K562 (cell line): ENCODE measurements around the gene WHAMM. TPM values are rescaled to one million over a fixed set of nuclear protein-coding genes. Genes with fewer than 3 reads are reported as not detected.
A peak's percentile ranks its signal among the peaks of the same experiment; 100 is the strongest.

ENCODE experiments used
- ETV6 ChIP-seq, 3 experiments: fragments of 150-350 bp in 1 of 3; sonication (generic) in 1 of 3; formaldehyde crosslinking in 1 of 3; IDR thresholded peaks; 2 replicates each; pipeline versions ENCODE4 v1.6.1 to v1.8.0; 2014 to 2022; ENCODE audit warnings: borderline replicate concordance in 2 of 3, low read depth in 2 of 3, antibody characterized with exemption in 1 of 3, low read length in 1 of 3, mild to moderate bottlenecking in 1 of 3, missing genetic modification reagents in 1 of 3
- FUS ChIP-seq: fragments of 200-400 bp; formaldehyde crosslinking; optimal IDR thresholded peaks from 2 replicates; pipeline ENCODE3; 2017; ENCODE audit warnings: low read depth, low read length
- GABPA ChIP-seq: fragments of 200-800 bp; sonication (Bioruptor generic); conservative IDR thresholded peaks from 2 replicates; pipeline ENCODE4 v1.6.1; 2016; ENCODE audit warnings: low read depth, missing genetic modification characterization, missing compliant biosample characterization
- HDAC3 ChIP-seq: fragments of 450-650 bp; IDR thresholded peaks from 2 replicates; pipeline ENCODE4 v1.6.1; 2018; ENCODE audit warnings: borderline replicate concordance, mild to moderate bottlenecking, moderate library complexity; ENCODE audit not compliant: partially characterized antibody
- HDAC8 ChIP-seq: fragments of 450-650 bp; IDR thresholded peaks from 2 replicates; pipeline ENCODE4 v1.6.1; 2016; ENCODE audit warnings: mild to moderate bottlenecking, missing genetic modification characterization, moderate library complexity, missing compliant biosample characterization
- JUNB ChIP-seq: fragments of 450-650 bp; formaldehyde crosslinking; conservative IDR thresholded peaks from 2 replicates; pipeline ENCODE4 v1.4.0; 2020; ENCODE audit warnings: mild to moderate bottlenecking
- KAT8 ChIP-seq: fragments of 450-650 bp; IDR thresholded peaks from 2 replicates; pipeline ENCODE4 v1.6.1; 2016; ENCODE audit warnings: low read depth, mild to moderate bottlenecking
- MAFF ChIP-seq: IDR thresholded peaks from 2 replicates; pipeline ENCODE4 v1.6.1; 2012; ENCODE audit warnings: low read length, improper control_type of control experiment
- MCM5 ChIP-seq: fragments of 450-650 bp; IDR thresholded peaks from 2 replicates; pipeline ENCODE4 v1.6.1; 2016; ENCODE audit warnings: low read depth
- MEIS2 ChIP-seq: fragments of 450-650 bp; IDR thresholded peaks from 2 replicates; pipeline ENCODE4 v1.6.1; 2014; ENCODE audit warnings: mild to moderate bottlenecking; ENCODE audit not compliant: partially characterized antibody
- MTA2 ChIP-seq: fragments of 450-650 bp; IDR thresholded peaks from 2 replicates; pipeline ENCODE4 v1.6.1; 2016; ENCODE audit warnings: low read depth
- MYC ChIP-seq, 2 experiments: fragments of 250-450 bp in 1 of 2; sonication (Bioruptor Pico) in 1 of 2; IDR thresholded peaks; 2 replicates each; pipeline versions ENCODE4 v1.5.1 to v1.6.1; 2012 to 2021; ENCODE audit warnings: low read depth in 2 of 2, borderline replicate concordance in 1 of 2, improper control_type of control experiment in 1 of 2, low read length in 1 of 2, mild to moderate bottlenecking in 1 of 2, moderate library complexity in 1 of 2
- NFRKB ChIP-seq: fragments of 450-650 bp; IDR thresholded peaks from 2 replicates; pipeline ENCODE4 v1.6.1; 2016; ENCODE audit warnings: low read depth
- NONO ChIP-seq, 2 experiments: fragments of 200-400 bp in 1 of 2; fragments of 450-650 bp in 1 of 2; formaldehyde crosslinking in 1 of 2; IDR thresholded peaks; 2 replicates each; pipeline ENCODE4 v1.6.1; 2017; ENCODE audit warnings: low read depth in 2 of 2, mild to moderate bottlenecking in 2 of 2, moderate library complexity in 2 of 2, low read length in 1 of 2
- PTRF ChIP-seq: fragments of 450-650 bp; IDR thresholded peaks from 2 replicates; pipeline ENCODE4 v1.6.1; 2016; ENCODE audit warnings: mild to moderate bottlenecking, missing genetic modification characterization, missing compliant biosample characterization
- SIRT6 ChIP-seq: IDR thresholded peaks from one replicate; pipeline ENCODE4 v1.6.1; 2012; ENCODE audit warnings: low read depth, mild to moderate bottlenecking, control low read depth, inconsistent platforms, low read length, moderate library complexity
- SP1 ChIP-seq: sonication (generic); formaldehyde crosslinking; IDR thresholded peaks from 2 replicates; pipeline ENCODE4 v1.8.1; 2022; ENCODE audit warnings: mild to moderate bottlenecking, missing genetic modification reagents
- TGIF2 ChIP-seq: sonication (generic); formaldehyde crosslinking; IDR thresholded peaks from 2 replicates; pipeline ENCODE4 v1.8.1; 2022; ENCODE audit warnings: mild to moderate bottlenecking, missing genetic modification reagents, moderate library complexity
- ZNF174 ChIP-seq: fragments of 250-450 bp; sonication (Bioruptor Pico); IDR thresholded peaks from 2 replicates; pipeline ENCODE4 v1.4.0; 2020; ENCODE audit warnings: mild to moderate bottlenecking
- ZNF197 ChIP-seq: fragments of 200-800 bp; sonication (Bioruptor generic); IDR thresholded peaks from 2 replicates; pipeline ENCODE4 v1.6.1; 2016; ENCODE audit warnings: low read depth, missing genetic modification characterization, missing compliant biosample characterization
- ZNF316 ChIP-seq: fragments of 450-650 bp; IDR thresholded peaks from 2 replicates; pipeline ENCODE4 v1.6.1; 2016
- ZNF696 ChIP-seq: fragments of 250-450 bp; sonication (Bioruptor Pico); conservative IDR thresholded peaks from 2 replicates; pipeline ENCODE4 v1.4.0; 2020; ENCODE audit warnings: mild to moderate bottlenecking, moderate library complexity
- polyA plus RNA-seq, 8 experiments: library from polyadenylated mRNA; depleted of rRNA in 4 of 8; stranded (reverse) in 5 of 8; unstranded in 3 of 8; fragments of >200 nt; fragmentation: Nextera tagmentation in 2 of 8; fragmentation: Illumina TruSeq in 1 of 8; extraction: Ambion mirVana in 2 of 8; extraction: Trizol in 1 of 8; gene quantifications; 2 replicates each; pipeline versions ENCODE4 v1.2.1 to v1.2.3, GENCODE V29; 2011 to 2014; ENCODE audit warnings: inconsistent platforms in 1 of 8, missing spikeins in 1 of 8
- total RNA-seq, 7 experiments: library from RNA; depleted of rRNA in 6 of 7; stranded (reverse); fragments of >200 nt in 6 of 7; fragmentation: Illumina TruSeq in 2 of 7; extraction: Trizol in 2 of 7; gene quantifications; 2 replicates each; pipeline versions ENCODE4 v1.2.1 to v1.2.3, GENCODE V29; 2011 to 2021; ENCODE audit warnings: low replicate concordance in 1 of 7
- TF ChIP-seq, protein P1 (sequence below): fragments of 250-450 bp; sonication (Bioruptor Pico); IDR thresholded peaks from 2 replicates; pipeline ENCODE4 v1.4.0; 2020; ENCODE audit warnings: borderline replicate concordance
- TF ChIP-seq, protein P2 (sequence below): fragments of 450-650 bp; formaldehyde crosslinking; IDR thresholded peaks from 2 replicates; pipeline ENCODE4 v1.4.0; 2020; ENCODE audit warnings: mild to moderate bottlenecking, mixed read lengths
- TF ChIP-seq, protein P3 (sequence below): fragments of 450-650 bp; formaldehyde crosslinking; conservative IDR thresholded peaks from 2 replicates; pipeline ENCODE4 v1.4.0; 2022; ENCODE audit warnings: mild to moderate bottlenecking, missing genetic modification characterization

The WHAMM gene
- total and polyA plus RNA-seq, 9 of the 15 experiments (the other 6 are each of a cell fraction or from before 2014, with no cell fraction given), result 2.0 to 4.8 (median 3.6) TPM

DNA sequence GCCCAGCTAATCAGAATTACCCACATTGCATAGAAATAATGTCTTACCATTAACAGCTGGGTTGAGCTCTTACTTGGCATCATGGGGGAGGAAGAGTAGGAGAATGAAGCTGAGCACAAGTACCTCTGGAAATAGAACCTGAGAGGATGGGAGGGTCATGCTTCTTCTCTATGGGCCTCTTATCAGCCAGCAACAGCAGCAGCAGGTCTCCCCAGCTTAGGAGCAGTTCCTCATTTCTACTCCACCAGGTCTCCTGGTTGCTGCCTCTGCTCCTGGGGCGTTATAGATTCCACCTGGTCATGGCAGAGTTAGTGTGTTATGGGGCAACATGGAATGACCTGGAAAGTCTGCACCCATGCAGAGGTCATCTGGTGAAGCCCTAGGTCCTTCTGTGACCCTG, 6.9 kb upstream of the WHAMM start (continued):
- TF ChIP-seq HDAC3, result peak; percentile 23
- no peak for TF ChIP-seq ZNF316
- TF ChIP-seq GABPA, result no peak
- TF ChIP-seq SIRT6, result no peak
- TF ChIP-seq, protein P1, sequence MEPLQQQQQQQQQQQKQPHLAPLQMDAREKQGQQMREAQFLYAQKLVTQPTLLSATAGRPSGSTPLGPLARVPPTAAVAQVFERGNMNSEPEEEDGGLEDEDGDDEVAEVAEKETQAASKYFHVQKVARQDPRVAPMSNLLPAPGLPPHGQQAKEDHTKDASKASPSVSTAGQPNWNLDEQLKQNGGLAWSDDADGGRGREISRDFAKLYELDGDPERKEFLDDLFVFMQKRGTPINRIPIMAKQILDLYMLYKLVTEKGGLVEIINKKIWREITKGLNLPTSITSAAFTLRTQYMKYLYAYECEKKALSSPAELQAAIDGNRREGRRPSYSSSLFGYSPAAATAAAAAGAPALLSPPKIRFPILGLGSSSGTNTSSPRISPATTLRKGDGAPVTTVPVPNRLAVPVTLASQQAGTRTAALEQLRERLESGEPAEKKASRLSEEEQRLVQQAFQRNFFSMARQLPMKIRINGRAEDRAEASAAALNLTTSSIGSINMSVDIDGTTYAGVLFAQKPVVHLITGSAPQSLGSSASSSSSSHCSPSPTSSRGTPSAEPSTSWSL (CRISPR knock-in tag), result no peak
- TF ChIP-seq ZNF197, result no peak
- TF ChIP-seq, protein P2, sequence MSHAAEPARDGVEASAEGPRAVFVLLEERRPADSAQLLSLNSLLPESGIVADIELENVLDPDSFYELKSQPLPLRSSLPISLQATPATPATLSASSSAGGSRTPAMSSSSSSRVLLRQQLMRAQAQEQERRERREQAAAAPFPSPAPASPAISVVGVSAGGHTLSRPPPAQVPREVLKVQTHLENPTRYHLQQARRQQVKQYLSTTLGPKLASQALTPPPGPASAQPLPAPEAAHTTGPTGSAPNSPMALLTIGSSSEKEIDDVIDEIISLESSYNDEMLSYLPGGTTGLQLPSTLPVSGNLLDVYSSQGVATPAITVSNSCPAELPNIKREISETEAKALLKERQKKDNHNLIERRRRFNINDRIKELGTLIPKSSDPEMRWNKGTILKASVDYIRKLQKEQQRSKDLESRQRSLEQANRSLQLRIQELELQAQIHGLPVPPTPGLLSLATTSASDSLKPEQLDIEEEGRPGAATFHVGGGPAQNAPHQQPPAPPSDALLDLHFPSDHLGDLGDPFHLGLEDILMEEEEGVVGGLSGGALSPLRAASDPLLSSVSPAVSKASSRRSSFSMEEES, result no peak
- no peak for TF ChIP-seq JUNB
- TF ChIP-seq MCM5, result no peak
- no peak for TF ChIP-seq FUS
- TF ChIP-seq MAFF, result no peak
- no peak for TF ChIP-seq MEIS2
- TF ChIP-seq NFRKB, result no peak
- no peak for TF ChIP-seq PTRF (tag)
- no peak for TF ChIP-seq KAT8
- TF ChIP-seq HDAC8 (tag), result no peak
- TF ChIP-seq MTA2, result peak; percentile 85
- no peak for TF ChIP-seq ZNF696 (CRISPR knock-in tag)
- TF ChIP-seq NONO (IDR thresholded peaks at IDR 0.05; ENCODE audit: low read depth in 2 of 2, low read length in 1 of 2), result no peak
- TF ChIP-seq MYC (IDR thresholded peaks at IDR 0.05; ENCODE audit: low read depth, low read length), result peak; percentile 67
- no peak for TF ChIP-seq MYC (CRISPR knock-in tag; IDR thresholded peaks at IDR 0.05; ENCODE audit: borderline replicate concordance, low read depth)
- TF ChIP-seq TGIF2 (CRISPR knock-in tag), result no peak
- TF ChIP-seq, protein P3, sequence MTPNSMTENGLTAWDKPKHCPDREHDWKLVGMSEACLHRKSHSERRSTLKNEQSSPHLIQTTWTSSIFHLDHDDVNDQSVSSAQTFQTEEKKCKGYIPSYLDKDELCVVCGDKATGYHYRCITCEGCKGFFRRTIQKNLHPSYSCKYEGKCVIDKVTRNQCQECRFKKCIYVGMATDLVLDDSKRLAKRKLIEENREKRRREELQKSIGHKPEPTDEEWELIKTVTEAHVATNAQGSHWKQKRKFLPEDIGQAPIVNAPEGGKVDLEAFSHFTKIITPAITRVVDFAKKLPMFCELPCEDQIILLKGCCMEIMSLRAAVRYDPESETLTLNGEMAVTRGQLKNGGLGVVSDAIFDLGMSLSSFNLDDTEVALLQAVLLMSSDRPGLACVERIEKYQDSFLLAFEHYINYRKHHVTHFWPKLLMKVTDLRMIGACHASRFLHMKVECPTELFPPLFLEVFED (CRISPR knock-in tag), result no peak
- no peak for TF ChIP-seq ETV6 (IDR thresholded peaks at IDR 0.05; ENCODE audit: borderline replicate concordance in 1 of 2, low read depth in 2 of 2, low read length in 1 of 2)
- TF ChIP-seq ETV6 (CRISPR knock-in tag; IDR thresholded peaks at IDR 0.05; ENCODE audit: borderline replicate concordance), result no peak
- TF ChIP-seq ZNF174 (CRISPR knock-in tag), result no peak
- TF ChIP-seq SP1 (CRISPR knock-in tag), result peak; percentile 47; the same call in 1 of the 2 replicates
